GM06990 (cell line): ENCODE results near the gene UGGT1.

ENCODE experiments used
- DNase-seq: peaks from one replicate; pipeline ENCODE4 v3.0.0-alpha.2; 2011; ENCODE audit not compliant: insufficient read length; ENCODE audit errors: extremely low read depth
- H3K27me3 ChIP-seq: replicated peaks from 2 replicates; pipeline ENCODE4 v1.6.0; 2011; ENCODE audit warnings: low read length; ENCODE audit not compliant: control insufficient read depth, insufficient read depth
- H3K36me3 ChIP-seq: 2 replicates; pipeline ENCODE4 v1.5.1; 2011; ENCODE audit warnings: low read length; ENCODE audit not compliant: control insufficient read depth, insufficient read depth
- H3K4me3 ChIP-seq: replicated peaks from 2 replicates; pipeline ENCODE4 v1.5.1; 2011; ENCODE audit warnings: low read depth, mild to moderate bottlenecking, control low read depth, low read length
- CTCF ChIP-seq: IDR thresholded peaks from 2 replicates; pipeline ENCODE4 v1.5.1; 2011; ENCODE audit warnings: low read length, control low read depth, mild to moderate bottlenecking, inconsistent platforms; ENCODE audit not compliant: insufficient read depth, poor library complexity, severe bottlenecking

UGGT1 gene

GRCh38 chr2:128091726-128092080, 703 bp downstream of the UGGT1 start:
- Histone ChIP-seq H3K27me3 (no peaks in the 10 kb centered on the region), H3K36me3 (peaks cover 1% of the 10 kb centered on the region; the same call in 1 of the 2 replicates), H3K4me3 (peak overlapping the region; percentile 100)
- no peak for DNase-seq
- no peak for TF ChIP-seq CTCF

- Histone ChIP-seq H3K4me3 (peak overlapping the region; percentile 100), H3K36me3 (peaks cover 1% of the 10 kb centered on the region; the same call in 1 of the 2 replicates), H3K27me3 (no peaks in the 10 kb centered on the region)
- TF ChIP-seq CTCF, result no peak
- no peak for DNase-seq
These were observed 1.7 kb downstream of the UGGT1 start for GRCh38 chr2:128092656-128093055.

- TF ChIP-seq CTCF, result no peak
- Histone ChIP-seq H3K27me3 (no peaks in the 10 kb centered on the region), H3K36me3 (peaks cover 6% of the 10 kb centered on the region), H3K4me3 (no peak overlapping the region)
- no peak for DNase-seq
These were observed 2.8 kb downstream of the UGGT1 start for GRCh38 chr2:128093762-128094161.

- DNase-seq, result no peak
- Histone ChIP-seq H3K27me3 (no peaks in the 10 kb centered on the region), H3K36me3 (peaks cover 6% of the 10 kb centered on the region), H3K4me3 (no peak overlapping the region)
- TF ChIP-seq CTCF, result no peak
These were observed 4.2 kb downstream of the UGGT1 start for GRCh38 chr2:128095201-128095600.

GRCh38 chr2:128103407-128103806, 12.4 kb downstream of the UGGT1 start:
- no peak for DNase-seq
- Histone ChIP-seq H3K27me3 (no peaks in the 10 kb centered on the region), H3K36me3 (peaks cover 6% of the 10 kb centered on the region), H3K4me3 (no peak overlapping the region)
- no peak for TF ChIP-seq CTCF

- TF ChIP-seq CTCF, result no peak
- Histone ChIP-seq H3K36me3 (peaks cover 7% of the 10 kb centered on the region), H3K4me3 (no peak overlapping the region), H3K27me3 (no peaks in the 10 kb centered on the region)
- DNase-seq, result no peak
These were observed 14.1 kb downstream of the UGGT1 start for GRCh38 chr2:128105072-128105471.
